GM12892 (cell line): ENCODE measurements around the gene SERTAD2.

ENCODE experiments used
- POLR2A ChIP-seq: IDR thresholded peaks from 2 replicates; pipeline ENCODE4 v1.6.1; 2011; ENCODE audit warnings: low read depth, low read length, control low read depth
- POLR2AphosphoS5 ChIP-seq: IDR thresholded peaks from 2 replicates; pipeline ENCODE4 v1.6.1; 2011; ENCODE audit warnings: low read depth, low read length, control low read depth
- TAF1 ChIP-seq: IDR thresholded peaks from 2 replicates; pipeline ENCODE4 v1.6.1; 2011; ENCODE audit warnings: low read depth, mild to moderate bottlenecking, control low read depth, low read length, borderline replicate concordance

- no peak for TF ChIP-seq TAF1
- no peak for TF ChIP-seq POLR2A
- no peak for TF ChIP-seq POLR2AphosphoS5
Measured at GRCh38 chr2:64681479-64681967, 27.8 kb upstream of the SERTAD2 start.
